GM12892 (cell line): ENCODE results near the gene CCRL2.

Experiments
- POLR2A ChIP-seq: IDR thresholded peaks from 2 replicates; pipeline ENCODE4 v1.6.1; 2011; ENCODE audit warnings: low read depth, low read length, control low read depth
- POLR2AphosphoS5 ChIP-seq: IDR thresholded peaks from 2 replicates; pipeline ENCODE4 v1.6.1; 2011; ENCODE audit warnings: low read depth, low read length, control low read depth
- TAF1 ChIP-seq: IDR thresholded peaks from 2 replicates; pipeline ENCODE4 v1.6.1; 2011; ENCODE audit warnings: low read depth, mild to moderate bottlenecking, control low read depth, low read length, borderline replicate concordance

DNA sequence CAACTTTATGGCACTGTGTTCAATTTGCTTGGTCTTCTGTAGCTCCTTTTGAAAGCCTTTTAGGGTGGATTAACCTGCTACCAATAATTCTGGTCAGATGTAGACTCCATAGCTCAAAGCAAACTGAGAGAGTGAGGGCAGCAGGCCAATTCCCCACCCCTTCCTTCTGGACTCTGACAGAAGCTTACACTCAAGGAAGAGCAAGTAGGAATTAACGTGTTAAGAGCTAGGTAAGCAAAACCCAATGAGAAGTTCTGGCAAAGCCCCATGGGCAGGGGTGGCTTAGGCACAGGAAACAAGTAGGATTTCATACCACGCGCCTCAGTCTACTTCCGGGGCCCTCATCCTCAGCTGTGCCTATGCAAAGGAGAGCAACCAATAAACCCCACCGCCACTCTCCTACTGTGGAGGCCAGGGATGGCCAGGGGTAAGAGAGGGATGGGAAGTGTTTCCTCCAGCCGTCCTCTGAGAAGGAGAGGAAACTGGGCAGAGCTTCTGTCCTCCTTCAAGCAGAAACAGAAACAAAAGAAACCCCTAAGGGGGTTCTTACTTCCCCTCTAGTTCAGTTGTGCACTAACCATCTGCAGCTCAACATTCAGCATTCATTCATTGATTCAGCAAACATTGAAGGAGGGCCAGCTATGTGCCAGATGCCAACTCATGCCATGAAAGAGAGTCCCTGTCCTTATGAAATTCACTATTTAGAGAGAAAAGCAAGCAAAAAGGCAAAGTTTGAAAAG is 23.7 kb upstream of the CCRL2 start:
- TF ChIP-seq POLR2A, result no peak
- no peak for TF ChIP-seq POLR2AphosphoS5
- no peak for TF ChIP-seq TAF1
